DND-41 (cell line): Measurements from ENCODE around the gene TPO.
A peak's percentile ranks its signal among the peaks of the same experiment; 100 is the strongest.

ENCODE experiments used
- ATAC-seq: fragments of 200-7000 bp; cut with Tn5 transposase; 3 replicates; pipeline ENCODE4 v1.9.1; 2021; ENCODE audit warnings: low read depth; ENCODE audit not compliant: insufficient read depth
- DNase-seq: peaks from one replicate; pipeline ENCODE4 v3.0.0-alpha.2; 2020
- H2AFZ ChIP-seq: 2 replicates; pipeline ENCODE4 v1.6.0; 2012; ENCODE audit warnings: low read depth, low read length
- H3K27ac ChIP-seq: 2 replicates; pipeline ENCODE4 v1.5.1; 2012; ENCODE audit warnings: low read length, inconsistent platforms
- H3K27me3 ChIP-seq: fragments of 200-600 bp; sonication (generic); 2 replicates; pipeline ENCODE4 v1.6.0; 2012; ENCODE audit warnings: low read length, mild to moderate bottlenecking, inconsistent platforms; ENCODE audit not compliant: insufficient read depth, poor library complexity
- H3K36me3 ChIP-seq: 2 replicates; pipeline ENCODE4 v1.5.1; 2012; ENCODE audit warnings: low read length, inconsistent platforms; ENCODE audit not compliant: insufficient read depth
- H3K4me1 ChIP-seq: 2 replicates; pipeline ENCODE4 v1.5.1; 2012; ENCODE audit warnings: mild to moderate bottlenecking, low read length; ENCODE audit not compliant: insufficient read depth
- H3K4me2 ChIP-seq: 2 replicates; pipeline ENCODE4 v1.6.0; 2012; ENCODE audit warnings: mild to moderate bottlenecking, moderate library complexity, low read length, inconsistent platforms; ENCODE audit not compliant: insufficient read depth
- H3K4me3 ChIP-seq, 2 experiments: fragments of 200-600 bp in 1 of 2; shearing (Covaris generic) in 1 of 2; 2 replicates each; pipeline ENCODE4 v1.5.1; 2012 to 2016; ENCODE audit warnings: inconsistent platforms in 2 of 2, low read length in 2 of 2, mild to moderate bottlenecking in 2 of 2, low read depth in 1 of 2, moderate library complexity in 1 of 2
- H3K79me2 ChIP-seq: 2 replicates; pipeline ENCODE4 v1.6.0; 2012; ENCODE audit warnings: low read length, inconsistent platforms; ENCODE audit not compliant: insufficient read depth
- H3K9ac ChIP-seq: 2 replicates; pipeline ENCODE4 v1.6.0; 2012; ENCODE audit warnings: low read depth, mild to moderate bottlenecking, inconsistent platforms, low read length, moderate library complexity
- H3K9me3 ChIP-seq: 2 replicates; pipeline ENCODE4 v1.5.1; 2012; ENCODE audit warnings: low read length, moderate library complexity, mild to moderate bottlenecking, inconsistent platforms; ENCODE audit not compliant: insufficient read depth, severe bottlenecking
- H4K20me1 ChIP-seq: 2 replicates; pipeline ENCODE4 v1.6.0; 2012; ENCODE audit warnings: low read length; ENCODE audit not compliant: insufficient read depth
- CTCF ChIP-seq: IDR thresholded peaks from 2 replicates; pipeline ENCODE4 v1.5.1; 2012; ENCODE audit warnings: borderline replicate concordance, low read length, moderate library complexity, mild to moderate bottlenecking; ENCODE audit not compliant: poor library complexity, severe bottlenecking; ENCODE audit errors: extremely low read depth
- EZH2 ChIP-seq: IDR thresholded peaks from 3 replicates; pipeline ENCODE4 v1.6.1; 2012; ENCODE audit warnings: borderline replicate concordance, low read depth, mild to moderate bottlenecking, moderate library complexity, low read length, inconsistent platforms; ENCODE audit not compliant: severe bottlenecking

The TPO gene

GRCh38 chr2:1546901-1547300 is 133.6 kb downstream of the TPO start:
- TF ChIP-seq EZH2 = no peak
- no peak for TF ChIP-seq CTCF
- H3K9me3 ChIP-seq = no peaks in the 10 kb centered on the region
- H3K27me3 ChIP-seq = no peaks in the 10 kb centered on the region
- H3K9ac ChIP-seq = no peak overlapping the region
- H3K4me1 ChIP-seq = peaks cover 15% of the 10 kb centered on the region
- no peaks in the 10 kb centered on the region for H4K20me1 ChIP-seq
- H3K27ac ChIP-seq = no peak overlapping the region
- no peak overlapping the region for H3K4me3 ChIP-seq
- DNase-seq = no peak
- no peaks in the 10 kb centered on the region for H3K79me2 ChIP-seq
- H3K36me3 ChIP-seq = no peaks in the 10 kb centered on the region
- H3K4me2 ChIP-seq = no peak overlapping the region
- no peak overlapping the region for H2AFZ ChIP-seq
- no peak for ATAC-seq

GRCh38 chr2:1548910-1549673 is 135.8 kb downstream of the TPO start:
- TF ChIP-seq EZH2 (no peak), CTCF (no peak)
- Histone ChIP-seq H3K4me3 (no peak overlapping the region), H3K4me2 (no peak overlapping the region), H3K36me3 (no peaks in the 10 kb centered on the region), H3K27ac (no peak overlapping the region), H4K20me1 (no peaks in the 10 kb centered on the region), H3K9ac (no peak overlapping the region), H3K9me3 (no peaks in the 10 kb centered on the region), H3K79me2 (no peaks in the 10 kb centered on the region), H2AFZ (no peak overlapping the region; the same call in 1 of the 2 replicates), H3K27me3 (no peaks in the 10 kb centered on the region), H3K4me1 (peaks cover 15% of the 10 kb centered on the region)
- ATAC-seq (no peak), DNase-seq (no peak)

- Histone ChIP-seq H3K27ac (no peak overlapping the region), H3K9me3 (no peaks in the 10 kb centered on the region), H3K27me3 (no peaks in the 10 kb centered on the region)
Measured at GRCh38 chr2:1550076-1550475, 136.8 kb downstream of the TPO start.

More at GRCh38 chr2:1550076-1550475, 136.8 kb downstream of the TPO start:
- Histone ChIP-seq H3K4me2 (0 out of 2 replicates have a peak overlapping the region, but pooled peaks have one; percentile 58), H3K9ac (no peak overlapping the region), H2AFZ (no peak overlapping the region; the same call in 1 of the 2 replicates), H3K4me3 (no peak overlapping the region), H3K36me3 (no peaks in the 10 kb centered on the region), H3K79me2 (no peaks in the 10 kb centered on the region), H4K20me1 (no peaks in the 10 kb centered on the region), H3K4me1 (peaks cover 15% of the 10 kb centered on the region)
- no peak for DNase-seq
- TF ChIP-seq CTCF (no peak), EZH2 (no peak)
- no peak for ATAC-seq
